HAP-1 (cell line): ENCODE data around the gene ACOXL.

Experiments used
- DNase-seq, 2 experiments: peaks; one replicate each; pipeline ENCODE4 v3.0.0-alpha.2; 2016 to 2020; ENCODE audit warnings: low spot score in 2 of 2
- H3K27me3 ChIP-seq: fragments of 250-450 bp; sonication (Bioruptor Pico); 2 replicates; pipeline ENCODE4 v1.5.1; 2020; ENCODE audit warnings: low read depth, mild to moderate bottlenecking, moderate library complexity
- H3K36me3 ChIP-seq: fragments of 250-450 bp; sonication (Bioruptor Pico); replicated peaks from 2 replicates; pipeline ENCODE4 v1.5.1; 2020; ENCODE audit warnings: mild to moderate bottlenecking
- H3K4me1 ChIP-seq: fragments of 250-450 bp; sonication (Bioruptor Pico); 2 replicates; pipeline ENCODE4 v1.5.1; 2020; ENCODE audit warnings: mild to moderate bottlenecking
- H3K4me3 ChIP-seq: fragments of 250-450 bp; sonication (Bioruptor Pico); 2 replicates; pipeline ENCODE4 v1.5.1; 2020; ENCODE audit warnings: mild to moderate bottlenecking, moderate library complexity
- H3K9me3 ChIP-seq: fragments of 250-450 bp; sonication (Bioruptor Pico); 2 replicates; pipeline ENCODE4 v1.5.1; 2020; ENCODE audit warnings: mild to moderate bottlenecking, moderate library complexity
- in situ Hi-C: fragments of 300-500 bp; cut with MboI; formaldehyde crosslinking; loops from 3 replicates; pipeline ENCODE4 v1.14.3; 2020; ENCODE audit warnings: low sequenced_read_pairs, inconsistent platforms, mixed read lengths

ACOXL gene

GRCh38 chr2:111029181-111029927 lies 297.0 kb downstream of the ACOXL start:
- H3K9me3 ChIP-seq, result no peaks in the 10 kb centered on the region

DNA sequence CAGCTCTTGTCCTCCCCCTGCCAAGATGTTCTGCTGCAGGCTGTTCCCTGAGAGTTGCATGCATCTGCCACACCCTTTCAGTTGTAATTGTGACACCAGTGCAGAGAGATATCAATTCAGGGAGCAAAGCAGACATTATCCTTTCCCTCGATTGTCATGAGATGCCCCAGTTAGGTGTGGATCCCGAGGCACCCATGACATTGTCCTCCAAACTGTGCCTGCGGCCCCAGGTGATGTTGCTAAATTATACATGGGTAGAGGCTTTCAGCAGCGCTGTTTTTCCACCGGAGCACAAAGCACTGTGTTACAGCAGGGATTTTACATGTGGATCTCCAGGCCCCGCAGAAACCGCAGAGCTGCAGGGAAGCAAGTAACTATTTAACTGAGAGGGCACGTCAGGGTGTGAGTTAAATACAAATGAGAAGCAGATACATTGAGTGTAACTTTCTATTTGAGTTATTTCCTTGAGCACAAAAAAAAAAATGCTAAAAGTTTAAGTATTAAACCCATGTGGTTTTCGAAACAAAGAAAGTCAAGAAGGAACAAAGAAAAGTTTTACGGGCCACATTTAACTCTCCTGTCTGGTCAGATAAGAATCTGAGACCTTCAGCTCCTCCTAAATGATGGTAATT lies 298.0 kb downstream of the ACOXL start:
- in situ Hi-C loops, result no loop called here
- H3K4me3 ChIP-seq, result no peak overlapping the region
- H3K27me3 ChIP-seq, result peaks cover 6% of the 10 kb centered on the region
- peaks cover 3% of the 10 kb centered on the region for H3K4me1 ChIP-seq
- no peaks in the 10 kb centered on the region for H3K36me3 ChIP-seq
- H3K9me3 ChIP-seq, result no peaks in the 10 kb centered on the region
- peak; percentile 38 to 51 for DNase-seq

More at GRCh38 chr2:111029181-111029927, 297.0 kb downstream of the ACOXL start:
- Histone ChIP-seq H3K4me3 (no peak overlapping the region), H3K36me3 (no peaks in the 10 kb centered on the region), H3K27me3 (peaks cover 7% of the 10 kb centered on the region; the same call in 1 of the 2 replicates), H3K4me1 (peaks cover 3% of the 10 kb centered on the region)
- in situ Hi-C loops, result no loop called here
- DNase-seq, result no peak

- Histone ChIP-seq H3K27me3 (peaks cover 5% of the 10 kb centered on the region), H3K4me3 (no peak overlapping the region), H3K36me3 (no peaks in the 10 kb centered on the region), H3K9me3 (no peaks in the 10 kb centered on the region), H3K4me1 (peaks cover 3% of the 10 kb centered on the region)
- in situ Hi-C loops, result no loop called here
- DNase-seq, result no peak
These were observed 298.6 kb downstream of the ACOXL start for GRCh38 chr2:111030945-111031344.

- H3K27me3 ChIP-seq, result peaks cover 8% of the 10 kb centered on the region
These were observed 299.4 kb downstream of the ACOXL start for GRCh38 chr2:111031546-111032478.

DNA sequence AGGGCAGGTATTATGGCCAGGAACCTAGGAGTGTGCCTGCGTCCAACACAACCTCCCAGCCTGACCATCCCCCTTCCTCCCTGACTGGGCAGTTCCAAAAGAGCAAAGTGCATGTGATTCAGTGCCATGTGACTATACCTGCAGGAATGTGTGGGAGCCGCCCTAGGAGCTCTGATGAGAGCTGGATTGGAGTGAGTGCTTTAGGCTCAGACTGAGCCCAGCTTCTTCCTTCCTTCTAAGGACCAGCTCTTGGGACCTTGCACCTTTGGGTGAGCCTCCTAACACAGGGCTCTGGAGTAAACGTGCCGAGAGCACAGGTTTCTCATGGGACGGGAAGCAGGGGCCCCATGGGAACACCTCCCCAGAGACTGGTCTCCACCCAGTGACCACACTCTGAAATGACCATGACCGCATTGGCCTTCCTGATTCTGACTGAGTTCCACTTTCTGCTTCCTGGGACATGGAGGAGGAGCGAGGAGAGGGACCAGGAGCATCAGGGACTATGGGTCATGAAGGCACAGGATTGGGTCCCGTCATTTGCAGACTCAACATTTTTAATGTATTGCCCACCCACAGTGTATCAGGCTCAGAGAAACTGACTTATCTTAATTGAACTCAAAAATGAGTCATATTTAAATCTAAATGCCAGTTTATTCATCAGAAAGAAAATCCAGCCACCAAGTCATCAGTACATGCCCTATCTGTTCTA lies 300.5 kb downstream of the ACOXL start:
- in situ Hi-C loops, result no loop called here
- Histone ChIP-seq H3K36me3 (no peaks in the 10 kb centered on the region), H3K27me3 (peaks cover 15% of the 10 kb centered on the region)

More at GRCh38 chr2:111031546-111032478, 299.4 kb downstream of the ACOXL start:
- no peaks in the 10 kb centered on the region for H3K9me3 ChIP-seq
- DNase-seq, result no peak
- in situ Hi-C loops, result no loop called here
- H3K4me3 ChIP-seq, result no peak overlapping the region
- peaks cover 3% of the 10 kb centered on the region for H3K4me1 ChIP-seq
- no peaks in the 10 kb centered on the region for H3K36me3 ChIP-seq

GRCh38 chr2:111034146-111034545 lies 301.8 kb downstream of the ACOXL start:
- no peaks in the 10 kb centered on the region for H3K9me3 ChIP-seq
- DNase-seq, result no peak
- in situ Hi-C loops, result no loop called here
- H3K36me3 ChIP-seq, result no peaks in the 10 kb centered on the region
- peaks cover 22% of the 10 kb centered on the region for H3K27me3 ChIP-seq
- peaks cover 3% of the 10 kb centered on the region for H3K4me1 ChIP-seq
- no peak overlapping the region for H3K4me3 ChIP-seq

More for the DNA sequence above, 300.5 kb downstream of the ACOXL start:
- Histone ChIP-seq H3K9me3 (no peaks in the 10 kb centered on the region), H3K4me3 (no peak overlapping the region), H3K4me1 (peaks cover 3% of the 10 kb centered on the region)
- no peak for DNase-seq

DNA sequence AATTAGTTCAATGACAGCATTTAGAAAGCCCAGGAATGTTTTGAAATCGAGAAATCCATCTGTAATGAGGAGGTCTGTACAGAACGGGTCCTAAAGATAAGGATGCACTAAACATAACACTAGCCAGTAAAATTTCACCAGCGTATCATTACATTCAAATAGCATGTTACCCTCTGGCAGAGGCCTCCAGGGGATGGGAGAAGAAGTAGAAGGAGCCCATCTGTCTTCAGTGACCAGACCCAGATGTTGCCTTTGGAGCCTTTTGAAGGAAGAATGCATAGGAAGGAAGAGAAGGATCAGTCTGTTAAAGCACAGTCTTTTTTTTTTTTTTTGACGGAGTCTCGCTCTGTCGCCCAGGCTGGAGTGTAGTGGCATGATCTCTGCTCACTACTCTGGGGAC lies 302.2 kb downstream of the ACOXL start:
- no peak for DNase-seq
- Histone ChIP-seq H3K36me3 (no peaks in the 10 kb centered on the region), H3K27me3 (peaks cover 25% of the 10 kb centered on the region), H3K9me3 (no peaks in the 10 kb centered on the region), H3K4me1 (peaks cover 3% of the 10 kb centered on the region), H3K4me3 (no peak overlapping the region)
- in situ Hi-C loops, result no loop called here

GRCh38 chr2:111035830-111036441 lies 303.6 kb downstream of the ACOXL start:
- no peaks in the 10 kb centered on the region for H3K36me3 ChIP-seq
- peaks cover 26% of the 10 kb centered on the region for H3K27me3 ChIP-seq
- no peak for DNase-seq
- no peaks in the 10 kb centered on the region for H3K9me3 ChIP-seq
- in situ Hi-C loops, result no loop called here
- no peaks in the 10 kb centered on the region; the same call in none of the 2 replicates for H3K4me1 ChIP-seq
- H3K4me3 ChIP-seq, result no peak overlapping the region

GRCh38 chr2:111037128-111037527 lies 304.8 kb downstream of the ACOXL start:
- no peaks in the 10 kb centered on the region for H3K9me3 ChIP-seq
- DNase-seq, result no peak
- H3K4me3 ChIP-seq, result no peak overlapping the region
- in situ Hi-C loops, result no loop called here
- H3K27me3 ChIP-seq, result peaks cover 26% of the 10 kb centered on the region
- no peaks in the 10 kb centered on the region for H3K36me3 ChIP-seq
- no peaks in the 10 kb centered on the region for H3K4me1 ChIP-seq

DNA sequence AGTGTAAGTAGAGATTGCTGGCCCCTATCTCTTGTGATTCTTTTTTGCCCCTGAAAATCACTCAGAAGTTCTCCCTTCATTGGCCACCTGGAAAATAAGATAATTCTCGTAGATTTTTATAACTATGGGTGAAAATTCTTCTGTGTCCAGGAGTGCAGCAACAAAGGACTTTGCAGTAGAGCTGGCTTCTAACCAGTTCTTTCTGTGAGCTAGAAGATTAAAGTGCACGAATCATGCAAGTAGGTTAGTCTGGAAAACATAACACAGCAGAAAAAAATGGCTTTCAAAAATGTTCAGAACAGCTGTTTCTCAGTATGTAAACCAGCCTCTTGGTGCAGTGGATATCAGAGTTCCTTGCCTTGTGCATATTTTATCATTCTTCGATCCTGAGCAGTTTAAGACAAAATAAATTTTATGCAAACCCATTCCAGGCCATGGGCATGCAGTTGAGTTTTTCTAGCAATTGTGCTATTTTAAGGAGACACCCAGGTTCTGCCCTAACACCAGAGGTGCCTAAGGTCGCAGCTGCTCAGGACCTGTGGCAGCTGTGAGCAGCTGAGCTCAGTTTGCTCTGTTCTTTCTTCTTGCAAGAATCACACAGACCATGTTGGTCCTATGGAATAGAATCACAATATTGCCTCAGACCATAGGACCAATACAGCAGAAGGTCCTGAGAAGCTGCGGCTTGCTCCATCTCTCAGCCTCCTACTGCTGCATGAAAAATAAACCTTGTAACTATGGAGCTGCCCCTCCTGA lies 307.4 kb downstream of the ACOXL start:
- no peaks in the 10 kb centered on the region for H3K36me3 ChIP-seq
- H3K27me3 ChIP-seq, result peaks cover 26% of the 10 kb centered on the region
- no peaks in the 10 kb centered on the region for H3K4me1 ChIP-seq
- no peak overlapping the region for H3K4me3 ChIP-seq
- no peaks in the 10 kb centered on the region for H3K9me3 ChIP-seq
- DNase-seq, result no peak
- in situ Hi-C loops, result no loop called here

GRCh38 chr2:111041398-111042202 lies 309.2 kb downstream of the ACOXL start:
- no peak for DNase-seq
- no peaks in the 10 kb centered on the region for H3K36me3 ChIP-seq
- in situ Hi-C loops, result no loop called here
- H3K9me3 ChIP-seq, result no peaks in the 10 kb centered on the region
- no peak overlapping the region for H3K4me3 ChIP-seq
- peaks cover 17% of the 10 kb centered on the region for H3K27me3 ChIP-seq
- no peaks in the 10 kb centered on the region for H3K4me1 ChIP-seq

DNA sequence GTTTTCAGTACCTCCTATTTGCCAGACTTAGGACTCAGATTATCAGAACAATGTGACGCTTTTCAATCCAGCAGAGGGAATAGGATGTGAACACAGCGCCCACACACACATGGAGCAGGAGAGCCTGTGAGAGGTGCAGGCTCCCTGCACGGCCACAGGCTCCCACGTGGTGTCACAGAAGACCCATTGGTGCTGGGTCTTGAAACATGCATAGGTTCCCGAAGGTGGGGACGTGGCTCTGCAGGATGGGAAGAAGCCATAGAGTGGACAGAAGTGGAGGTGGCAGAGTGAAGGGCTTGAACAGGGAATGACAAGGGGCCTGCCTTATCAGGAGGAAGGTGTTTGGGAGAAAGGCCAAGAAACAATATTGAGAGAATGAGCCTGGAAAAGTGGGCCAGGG lies 309.9 kb downstream of the ACOXL start:
- DNase-seq, result no peak
- Histone ChIP-seq H3K9me3 (no peaks in the 10 kb centered on the region), H3K27me3 (peaks cover 16% of the 10 kb centered on the region), H3K36me3 (no peaks in the 10 kb centered on the region), H3K4me1 (no peaks in the 10 kb centered on the region), H3K4me3 (no peak overlapping the region)
- in situ Hi-C loops, result no loop called here
